ENCODE data around the gene CADM2.

Gene CADM2

GRCh38 chr3:85632921-85633320 is 674.1 kb downstream of the CADM2 start:
- H3K4me1 ChIP-seq (ENCODE audit: control insufficient read depth in 1 of 2, insufficient read depth in 2 of 2, low read length in 2 of 2), result no peaks in the 10 kb centered on the region
- H3K27ac ChIP-seq (ENCODE audit: low read depth, low read length), result no peak overlapping the region
- no peaks in the 10 kb centered on the region for H3K36me3 ChIP-seq (ENCODE audit: control insufficient read depth in 1 of 2, insufficient read depth in 2 of 2, low read length in 2 of 2)
- H3K9me3 ChIP-seq (ENCODE audit: control insufficient read depth in 1 of 2, low read length in 2 of 2), result peaks cover 0 to 2% of the 10 kb centered on the region in 2 donors
- H3K27me3 ChIP-seq (ENCODE audit: control insufficient read depth in 1 of 2, insufficient read depth in 2 of 2, low read length in 2 of 2), result no peaks in the 10 kb centered on the region
- no peak overlapping the region for H3K9ac ChIP-seq (ENCODE audit: low read depth in 1 of 2, low read length in 2 of 2)
- no peak overlapping the region for H3K4me3 ChIP-seq (ENCODE audit: low read depth in 1 of 2, low read length in 2 of 2)

GRCh38 chr3:85652360-85652759 is 693.6 kb downstream of the CADM2 start:
- no peaks in the 10 kb centered on the region for H3K27me3 ChIP-seq (ENCODE audit: control insufficient read depth in 1 of 2, insufficient read depth in 2 of 2, low read length in 2 of 2)
- H3K9me3 ChIP-seq (ENCODE audit: control insufficient read depth in 1 of 2, low read length in 2 of 2), result peaks cover 0 to 3% of the 10 kb centered on the region in 2 donors
- no peaks in the 10 kb centered on the region for H3K4me1 ChIP-seq (ENCODE audit: control insufficient read depth in 1 of 2, insufficient read depth in 2 of 2, low read length in 2 of 2)
- no peaks in the 10 kb centered on the region for H3K36me3 ChIP-seq (ENCODE audit: control insufficient read depth in 1 of 2, insufficient read depth in 2 of 2, low read length in 2 of 2)
- no peak overlapping the region for H3K9ac ChIP-seq (ENCODE audit: low read depth in 1 of 2, low read length in 2 of 2)
- no peak overlapping the region for H3K27ac ChIP-seq (ENCODE audit: low read depth, low read length)
- H3K4me3 ChIP-seq (ENCODE audit: low read depth in 1 of 2, low read length in 2 of 2), result no peak overlapping the region

DNA sequence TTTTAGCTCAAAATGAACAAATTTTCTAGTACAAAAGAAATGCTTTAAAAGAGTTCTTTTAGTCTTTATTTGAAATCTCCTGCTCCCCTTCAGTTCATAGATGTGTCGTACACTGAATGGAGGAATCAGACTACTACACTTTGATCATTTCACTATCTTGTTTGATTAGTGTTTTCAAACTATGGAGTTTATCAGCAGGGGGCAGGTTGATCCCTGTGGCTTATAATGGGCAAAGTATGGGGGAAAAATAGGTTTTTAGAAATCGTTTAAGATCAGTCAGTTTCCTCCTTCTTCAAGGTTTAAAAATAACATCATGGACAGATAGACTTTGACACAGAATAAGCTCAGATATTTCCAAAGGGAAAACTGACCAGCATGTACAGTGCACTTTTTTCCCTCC is 701.7 kb downstream of the CADM2 start:
- Histone ChIP-seq H3K4me3 (ENCODE audit: low read depth in 1 of 2, low read length in 2 of 2) (no peak overlapping the region), H3K36me3 (ENCODE audit: control insufficient read depth in 1 of 2, insufficient read depth in 2 of 2, low read length in 2 of 2) (no peaks in the 10 kb centered on the region), H3K9me3 (ENCODE audit: control insufficient read depth in 1 of 2, low read length in 2 of 2) (peaks cover 0 to 2% of the 10 kb centered on the region in 2 donors), H3K4me1 (ENCODE audit: control insufficient read depth in 1 of 2, insufficient read depth in 2 of 2, low read length in 2 of 2) (no peaks in the 10 kb centered on the region), H3K9ac (ENCODE audit: low read depth in 1 of 2, low read length in 2 of 2) (no peak overlapping the region), H3K27me3 (ENCODE audit: control insufficient read depth in 1 of 2, insufficient read depth in 2 of 2, low read length in 2 of 2) (no peaks in the 10 kb centered on the region), H3K27ac (ENCODE audit: low read depth, low read length) (no peak overlapping the region)

DNA sequence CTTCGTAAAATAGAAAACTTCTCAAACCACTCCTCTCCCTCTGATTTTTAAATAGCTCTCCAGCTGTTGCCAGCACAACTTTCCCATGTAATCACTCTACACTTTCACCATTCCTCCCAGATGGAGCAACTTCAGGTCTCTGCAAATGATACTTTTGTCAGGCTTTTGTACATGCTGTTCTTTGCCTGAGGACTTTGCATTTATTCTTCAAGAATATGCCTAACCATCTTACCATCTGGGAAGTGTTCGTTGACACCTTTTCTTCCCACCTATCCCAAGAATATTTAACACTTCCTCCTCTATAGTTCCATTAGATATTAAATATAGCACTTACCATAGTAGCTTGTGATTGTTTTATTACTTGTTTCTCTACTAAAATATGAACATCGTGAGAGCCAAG is 703.7 kb downstream of the CADM2 start:
- Histone ChIP-seq H3K9me3 (ENCODE audit: control insufficient read depth in 1 of 2, low read length in 2 of 2) (peaks cover 0 to 2% of the 10 kb centered on the region in 2 donors), H3K9ac (ENCODE audit: low read depth in 1 of 2, low read length in 2 of 2) (no peak overlapping the region), H3K27ac (ENCODE audit: low read depth, low read length) (no peak overlapping the region), H3K27me3 (ENCODE audit: control insufficient read depth in 1 of 2, insufficient read depth in 2 of 2, low read length in 2 of 2) (no peaks in the 10 kb centered on the region), H3K36me3 (ENCODE audit: control insufficient read depth in 1 of 2, insufficient read depth in 2 of 2, low read length in 2 of 2) (no peaks in the 10 kb centered on the region), H3K4me3 (ENCODE audit: low read depth in 1 of 2, low read length in 2 of 2) (no peak overlapping the region), H3K4me1 (ENCODE audit: control insufficient read depth in 1 of 2, insufficient read depth in 2 of 2, low read length in 2 of 2) (no peaks in the 10 kb centered on the region)

GRCh38 chr3:85667744-85668143 is 709.0 kb downstream of the CADM2 start:
- Histone ChIP-seq H3K4me1 (ENCODE audit: control insufficient read depth in 1 of 2, insufficient read depth in 2 of 2, low read length in 2 of 2) (no peaks in the 10 kb centered on the region), H3K4me3 (ENCODE audit: low read depth in 1 of 2, low read length in 2 of 2) (no peak overlapping the region), H3K9me3 (ENCODE audit: control insufficient read depth in 1 of 2, low read length in 2 of 2) (no peaks in the 10 kb centered on the region), H3K36me3 (ENCODE audit: control insufficient read depth in 1 of 2, insufficient read depth in 2 of 2, low read length in 2 of 2) (no peaks in the 10 kb centered on the region), H3K9ac (ENCODE audit: low read depth in 1 of 2, low read length in 2 of 2) (no peak overlapping the region), H3K27ac (ENCODE audit: low read depth, low read length) (no peak overlapping the region), H3K27me3 (ENCODE audit: control insufficient read depth in 1 of 2, insufficient read depth in 2 of 2, low read length in 2 of 2) (no peaks in the 10 kb centered on the region)

DNA sequence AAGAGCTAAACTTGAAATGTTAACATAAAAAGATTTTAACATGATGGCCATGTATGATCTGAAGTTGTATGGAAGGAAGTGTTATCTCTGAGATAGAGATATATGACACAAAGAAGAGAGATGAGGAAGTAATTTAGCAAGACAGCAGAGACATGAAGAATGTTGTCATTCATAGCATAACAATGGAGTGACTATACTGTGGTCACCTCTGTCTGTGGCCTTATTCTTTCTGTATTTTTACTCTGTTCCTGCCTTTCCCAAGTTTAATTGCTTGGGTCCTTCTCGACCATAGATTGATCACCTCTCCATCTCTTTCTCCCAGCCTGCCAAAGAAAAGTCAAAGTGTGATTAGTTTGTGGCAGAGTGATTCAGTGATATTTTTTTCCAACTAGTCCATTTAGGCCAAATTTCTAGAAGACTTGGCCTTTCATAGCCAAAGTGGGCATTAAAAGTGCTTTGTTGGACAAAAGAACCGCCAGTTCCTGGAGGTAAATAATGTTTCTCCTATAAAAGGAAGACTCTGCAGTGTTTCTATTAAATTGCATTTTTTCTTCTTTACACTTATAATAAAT is 711.9 kb downstream of the CADM2 start:
- H3K4me1 ChIP-seq (ENCODE audit: control insufficient read depth in 1 of 2, insufficient read depth in 2 of 2, low read length in 2 of 2), result no peaks in the 10 kb centered on the region
- no peaks in the 10 kb centered on the region for H3K9me3 ChIP-seq (ENCODE audit: control insufficient read depth in 1 of 2, low read length in 2 of 2)
- H3K9ac ChIP-seq (ENCODE audit: low read depth in 1 of 2, low read length in 2 of 2), result no peak overlapping the region
- no peak overlapping the region for H3K27ac ChIP-seq (ENCODE audit: low read depth, low read length)
- H3K4me3 ChIP-seq (ENCODE audit: low read depth in 1 of 2, low read length in 2 of 2), result no peak overlapping the region
- no peaks in the 10 kb centered on the region for H3K36me3 ChIP-seq (ENCODE audit: control insufficient read depth in 1 of 2, insufficient read depth in 2 of 2, low read length in 2 of 2)
- no peaks in the 10 kb centered on the region for H3K27me3 ChIP-seq (ENCODE audit: control insufficient read depth in 1 of 2, insufficient read depth in 2 of 2, low read length in 2 of 2)

GRCh38 chr3:85672761-85673160 is 714.0 kb downstream of the CADM2 start:
- H3K4me1 ChIP-seq (ENCODE audit: control insufficient read depth in 1 of 2, insufficient read depth in 2 of 2, low read length in 2 of 2), result no peaks in the 10 kb centered on the region
- no peaks in the 10 kb centered on the region for H3K36me3 ChIP-seq (ENCODE audit: control insufficient read depth in 1 of 2, insufficient read depth in 2 of 2, low read length in 2 of 2)
- H3K9ac ChIP-seq (ENCODE audit: low read depth in 1 of 2, low read length in 2 of 2), result no peak overlapping the region
- no peaks in the 10 kb centered on the region for H3K27me3 ChIP-seq (ENCODE audit: control insufficient read depth in 1 of 2, insufficient read depth in 2 of 2, low read length in 2 of 2)
- H3K27ac ChIP-seq (ENCODE audit: low read depth, low read length), result no peak overlapping the region
- no peaks in the 10 kb centered on the region for H3K9me3 ChIP-seq (ENCODE audit: control insufficient read depth in 1 of 2, low read length in 2 of 2)
- no peak overlapping the region for H3K4me3 ChIP-seq (ENCODE audit: low read depth in 1 of 2, low read length in 2 of 2)

- Histone ChIP-seq H3K27ac (ENCODE audit: low read depth, low read length) (no peak overlapping the region), H3K9ac (ENCODE audit: low read depth in 1 of 2, low read length in 2 of 2) (no peak overlapping the region), H3K4me3 (ENCODE audit: low read depth in 1 of 2, low read length in 2 of 2) (no peak overlapping the region), H3K36me3 (ENCODE audit: control insufficient read depth in 1 of 2, insufficient read depth in 2 of 2, low read length in 2 of 2) (no peaks in the 10 kb centered on the region), H3K4me1 (ENCODE audit: control insufficient read depth in 1 of 2, insufficient read depth in 2 of 2, low read length in 2 of 2) (no peaks in the 10 kb centered on the region), H3K9me3 (ENCODE audit: control insufficient read depth in 1 of 2, low read length in 2 of 2) (no peaks in the 10 kb centered on the region), H3K27me3 (ENCODE audit: control insufficient read depth in 1 of 2, insufficient read depth in 2 of 2, low read length in 2 of 2) (no peaks in the 10 kb centered on the region)
Observed at GRCh38 chr3:85678713-85679112, 719.9 kb downstream of the CADM2 start.

GRCh38 chr3:85681906-85682305 is 723.1 kb downstream of the CADM2 start:
- H3K9me3 ChIP-seq (ENCODE audit: control insufficient read depth in 1 of 2, low read length in 2 of 2), result no peaks in the 10 kb centered on the region
- no peak overlapping the region for H3K9ac ChIP-seq (ENCODE audit: low read depth in 1 of 2, low read length in 2 of 2)
- H3K27ac ChIP-seq (ENCODE audit: low read depth, low read length), result no peak overlapping the region
- H3K27me3 ChIP-seq (ENCODE audit: control insufficient read depth in 1 of 2, insufficient read depth in 2 of 2, low read length in 2 of 2), result no peaks in the 10 kb centered on the region
- no peak overlapping the region for H3K4me3 ChIP-seq (ENCODE audit: low read depth in 1 of 2, low read length in 2 of 2)
- H3K4me1 ChIP-seq (ENCODE audit: control insufficient read depth in 1 of 2, insufficient read depth in 2 of 2, low read length in 2 of 2), result no peaks in the 10 kb centered on the region
- H3K36me3 ChIP-seq (ENCODE audit: control insufficient read depth in 1 of 2, insufficient read depth in 2 of 2, low read length in 2 of 2), result no peaks in the 10 kb centered on the region

GRCh38 chr3:85691196-85691595 is 732.4 kb downstream of the CADM2 start:
- Histone ChIP-seq H3K27ac (ENCODE audit: low read depth, low read length) (no peak overlapping the region), H3K9me3 (ENCODE audit: control insufficient read depth in 1 of 2, low read length in 2 of 2) (no peaks in the 10 kb centered on the region), H3K4me3 (ENCODE audit: low read depth in 1 of 2, low read length in 2 of 2) (no peak overlapping the region), H3K36me3 (ENCODE audit: control insufficient read depth in 1 of 2, insufficient read depth in 2 of 2, low read length in 2 of 2) (no peaks in the 10 kb centered on the region), H3K9ac (ENCODE audit: low read depth in 1 of 2, low read length in 2 of 2) (no peak overlapping the region), H3K4me1 (ENCODE audit: control insufficient read depth in 1 of 2, insufficient read depth in 2 of 2, low read length in 2 of 2) (no peaks in the 10 kb centered on the region), H3K27me3 (ENCODE audit: control insufficient read depth in 1 of 2, insufficient read depth in 2 of 2, low read length in 2 of 2) (no peaks in the 10 kb centered on the region)

DNA sequence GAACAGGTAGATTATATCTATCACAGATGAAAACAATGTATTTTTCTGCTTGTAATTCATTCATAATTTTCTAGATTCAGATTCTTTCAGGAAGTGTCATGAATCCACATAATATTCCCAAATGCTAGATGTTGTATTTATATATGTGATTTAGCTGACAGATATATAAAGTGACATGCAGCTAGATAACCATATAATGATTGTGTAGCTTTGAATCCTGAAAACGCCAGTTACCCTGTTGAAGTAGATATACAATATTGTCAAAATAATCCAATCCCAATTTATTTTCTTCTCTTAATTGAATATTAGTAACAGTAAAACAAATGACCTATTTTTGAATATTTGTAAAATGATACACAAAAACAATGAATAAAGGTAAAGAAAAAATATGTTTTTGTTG is 738.4 kb downstream of the CADM2 start:
- H3K4me3 ChIP-seq (ENCODE audit: low read depth in 1 of 2, low read length in 2 of 2), result no peak overlapping the region
- no peaks in the 10 kb centered on the region for H3K36me3 ChIP-seq (ENCODE audit: control insufficient read depth in 1 of 2, insufficient read depth in 2 of 2, low read length in 2 of 2)
- no peaks in the 10 kb centered on the region for H3K27me3 ChIP-seq (ENCODE audit: control insufficient read depth in 1 of 2, insufficient read depth in 2 of 2, low read length in 2 of 2)
- H3K9ac ChIP-seq (ENCODE audit: low read depth in 1 of 2, low read length in 2 of 2), result no peak overlapping the region
- peaks cover 0 to 8% of the 10 kb centered on the region in 2 donors for H3K9me3 ChIP-seq (ENCODE audit: control insufficient read depth in 1 of 2, low read length in 2 of 2)
- H3K27ac ChIP-seq (ENCODE audit: low read depth, low read length), result no peak overlapping the region
- H3K4me1 ChIP-seq (ENCODE audit: control insufficient read depth in 1 of 2, insufficient read depth in 2 of 2, low read length in 2 of 2), result no peaks in the 10 kb centered on the region
